Left lung (tissue), 10 donors: ENCODE measurements around the gene SLC43A3. TPM values are rescaled to one million over a fixed set of nuclear protein-coding genes. Genes with fewer than 3 reads are reported as not detected.

Experiments
- ATAC-seq: fragments of 200-7000 bp; cut with Tn5 transposase; one replicate; pipeline ENCODE4 v1.9.1; 2020; ENCODE audit warnings: moderate library complexity
- DNase-seq, 4 donors: peaks; one replicate each; pipeline ENCODE4 v3.0.0-alpha.2; 2013 to 2020
- H3K27ac ChIP-seq, 2 donors: fragments of 200-600 bp; sonication (generic) in 1 of 2; one replicate each; pipeline versions ENCODE4 v1.5.0 to v1.8.0; 2020 to 2021
- H3K27me3 ChIP-seq, 2 donors: fragments of 200-600 bp; sonication (generic) in 1 of 2; one replicate each; pipeline versions ENCODE4 v1.5.0 to v1.8.0; 2020 to 2021
- H3K36me3 ChIP-seq, 2 donors: fragments of 200-600 bp; sonication (generic) in 1 of 2; one replicate each; pipeline versions ENCODE4 v1.5.0 to v1.8.0; 2020 to 2021
- H3K4me1 ChIP-seq, 2 donors: fragments of 200-600 bp; one replicate each; pipeline ENCODE4 v1.8.0; 2021
- H3K4me3 ChIP-seq, 2 donors: fragments of 200-600 bp; sonication (generic) in 1 of 2; one replicate each; pipeline versions ENCODE4 v1.5.0 to v1.8.0; 2020 to 2021; ENCODE audit warnings: mild to moderate bottlenecking in 1 of 2
- H3K9me3 ChIP-seq, 2 donors: fragments of 200-600 bp; sonication (generic) in 1 of 2; one replicate each; pipeline versions ENCODE4 v1.5.0 to v1.8.0; 2020 to 2021
- intact Hi-C, 2 donors: fragments of 100-400 bp; cut with DNase I; formaldehyde crosslinking; loops; one replicate each; pipeline versions ENCODE4 v1.11.2 to v1.14.2; 2022
- polyA plus RNA-seq, 6 donors: library from polyadenylated mRNA; unstranded; fragments of 120-200 nt; gene quantifications; one replicate each; pipeline ENCODE4 v1.2.1, GENCODE V29; 2013; ENCODE audit not compliant: insufficient read length in 6 of 6
- total RNA-seq, 2 donors: library from RNA; stranded (reverse); fragmentation: NEBNext Ultra II Directional; extraction: Animal tissue kit (Norgen Biotek cat#: 25700); gene quantifications; one replicate each; pipeline ENCODE4 v1.2.1, GENCODE V29; 2021
- TF ChIP-seq, protein P1 (sequence below), 2 donors: fragments of 200-600 bp; sonication (generic) in 1 of 2; IDR thresholded peaks; one replicate each; pipeline versions ENCODE4 v1.5.0 to v1.8.0; 2021; ENCODE audit warnings: antibody characterized with exemption in 2 of 2
- donor health status: DM: no; HTN: yes; CAD: no.
- donor health status: DM: no; HTN: no; CAD: no.

The SLC43A3 gene
- total and polyA plus RNA-seq, 8 donors = 35.0 to 185 (median 40.8) TPM

DNA sequence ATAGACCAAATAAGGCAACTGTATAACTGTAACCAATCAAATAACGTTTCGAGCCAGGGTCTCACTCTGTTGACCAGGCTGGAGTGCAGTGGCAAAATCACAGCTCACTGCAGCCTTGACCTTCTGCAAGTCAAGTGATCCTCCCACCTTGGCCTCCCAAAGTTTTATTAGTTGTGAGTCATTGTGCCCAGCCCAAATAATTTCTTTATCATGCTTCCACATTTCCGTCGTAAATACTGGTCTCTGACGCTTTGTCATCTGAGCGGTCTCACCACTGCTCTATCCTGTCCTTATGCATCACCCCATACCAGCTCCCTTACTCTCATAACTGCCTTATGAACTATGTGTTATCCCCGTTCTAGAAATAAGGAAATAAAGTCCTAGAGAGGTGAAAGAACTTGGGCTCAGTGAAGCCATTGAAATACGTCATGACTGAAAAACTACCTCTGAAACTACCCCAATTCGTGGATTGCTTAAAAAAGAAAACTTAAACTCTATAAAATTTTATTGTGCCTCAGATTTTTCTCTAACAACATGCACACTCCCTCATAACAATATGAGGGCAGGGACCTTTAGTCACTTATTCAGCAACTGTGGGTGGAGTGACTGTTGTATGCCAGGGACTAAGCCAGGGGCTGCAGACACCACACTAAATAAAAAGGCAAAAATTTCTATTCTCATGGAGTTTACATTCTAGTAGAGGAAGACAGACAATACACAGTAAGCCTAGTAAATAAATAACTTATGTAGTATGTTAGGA lies 17.6 kb upstream of the SLC43A3 start:
- Histone ChIP-seq H3K36me3 (no peaks in the 10 kb centered on the region), H3K9me3 (no peaks in the 10 kb centered on the region), H3K4me3 (no peak overlapping the region), H3K27me3 (no peaks in the 10 kb centered on the region), H3K27ac (no peak overlapping the region), H3K4me1 (no peaks in the 10 kb centered on the region)
- DNase-seq = no peak
- TF ChIP-seq, protein P1, sequence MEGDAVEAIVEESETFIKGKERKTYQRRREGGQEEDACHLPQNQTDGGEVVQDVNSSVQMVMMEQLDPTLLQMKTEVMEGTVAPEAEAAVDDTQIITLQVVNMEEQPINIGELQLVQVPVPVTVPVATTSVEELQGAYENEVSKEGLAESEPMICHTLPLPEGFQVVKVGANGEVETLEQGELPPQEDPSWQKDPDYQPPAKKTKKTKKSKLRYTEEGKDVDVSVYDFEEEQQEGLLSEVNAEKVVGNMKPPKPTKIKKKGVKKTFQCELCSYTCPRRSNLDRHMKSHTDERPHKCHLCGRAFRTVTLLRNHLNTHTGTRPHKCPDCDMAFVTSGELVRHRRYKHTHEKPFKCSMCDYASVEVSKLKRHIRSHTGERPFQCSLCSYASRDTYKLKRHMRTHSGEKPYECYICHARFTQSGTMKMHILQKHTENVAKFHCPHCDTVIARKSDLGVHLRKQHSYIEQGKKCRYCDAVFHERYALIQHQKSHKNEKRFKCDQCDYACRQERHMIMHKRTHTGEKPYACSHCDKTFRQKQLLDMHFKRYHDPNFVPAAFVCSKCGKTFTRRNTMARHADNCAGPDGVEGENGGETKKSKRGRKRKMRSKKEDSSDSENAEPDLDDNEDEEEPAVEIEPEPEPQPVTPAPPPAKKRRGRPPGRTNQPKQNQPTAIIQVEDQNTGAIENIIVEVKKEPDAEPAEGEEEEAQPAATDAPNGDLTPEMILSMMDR (IDR thresholded peaks at IDR 0.05) = no peak
- intact Hi-C loops = no loop called here
- no peak for ATAC-seq

DNA sequence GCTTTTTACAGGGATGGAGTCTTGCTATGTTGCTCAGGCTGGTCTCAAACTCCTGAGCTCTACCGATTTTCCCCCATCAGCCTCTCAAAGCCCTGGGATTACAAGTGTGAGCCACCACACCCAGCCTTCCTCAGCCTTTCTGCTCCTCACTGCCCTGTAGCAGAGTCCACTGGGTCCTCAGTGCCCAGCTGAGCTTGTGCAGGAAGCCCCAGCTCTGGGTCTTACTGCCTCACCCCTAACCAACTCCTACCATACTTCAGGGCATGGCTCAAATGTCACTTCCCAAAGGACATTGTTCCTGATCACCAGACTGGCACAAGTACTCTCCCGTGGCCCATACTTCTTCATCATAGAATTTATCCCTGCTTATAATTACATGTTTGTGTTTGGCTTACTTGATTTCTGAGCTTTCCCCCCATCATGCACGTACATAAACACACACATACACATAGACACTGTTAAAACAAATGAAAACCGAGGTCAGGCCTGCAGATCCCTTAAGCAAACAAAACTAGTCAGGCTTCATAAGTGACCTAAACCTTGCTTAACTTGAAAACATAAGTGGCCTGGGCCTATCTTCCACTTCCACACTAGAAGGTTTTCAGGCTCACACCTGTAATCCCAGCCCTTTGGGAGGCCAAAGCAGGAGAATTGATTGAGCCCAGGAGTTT lies 14.0 kb upstream of the SLC43A3 start:
- intact Hi-C loops = no loop called here
- ATAC-seq (peak; percentile 87), DNase-seq (peak in 1 of 4 donors; percentile 21)
- no peaks in the 10 kb centered on the region for H3K36me3 ChIP-seq
- H3K4me1 ChIP-seq = no peaks in the 10 kb centered on the region
- no peaks in the 10 kb centered on the region for H3K9me3 ChIP-seq
- TF ChIP-seq, protein P1 (IDR thresholded peaks at IDR 0.05) = no peak
- H3K27me3 ChIP-seq = no peaks in the 10 kb centered on the region
- H3K4me3 ChIP-seq = no peak overlapping the region
- H3K27ac ChIP-seq = no peak overlapping the region

DNA sequence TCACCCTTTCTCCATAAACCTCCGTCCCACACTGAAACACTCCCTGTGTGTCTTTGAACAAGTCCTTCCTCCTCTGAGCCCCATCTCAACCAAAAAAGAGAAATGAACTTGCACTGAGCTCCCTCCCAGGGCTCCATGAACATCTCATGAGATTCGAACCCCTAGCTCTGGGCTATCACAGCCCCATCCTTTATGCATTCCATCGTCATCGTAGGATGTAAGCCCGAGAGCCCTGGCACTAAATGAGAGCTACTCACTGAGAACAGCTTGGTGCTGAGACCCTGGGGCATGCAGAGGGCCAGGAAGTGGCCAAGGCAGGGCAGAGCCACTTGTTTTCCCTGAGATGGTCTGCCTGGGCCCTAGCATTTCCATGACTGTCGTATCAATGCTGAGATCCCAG lies 12.9 kb upstream of the SLC43A3 start:
- H3K27me3 ChIP-seq = no peaks in the 10 kb centered on the region
- DNase-seq (no peak), ATAC-seq (no peak)
- no peak overlapping the region for H3K4me3 ChIP-seq
- no peaks in the 10 kb centered on the region for H3K36me3 ChIP-seq
- no peak overlapping the region for H3K27ac ChIP-seq
- TF ChIP-seq, protein P1 (IDR thresholded peaks at IDR 0.05) = no peak
- intact Hi-C loops = no loop called here
- no peaks in the 10 kb centered on the region for H3K9me3 ChIP-seq
- peaks cover 0 to 8% of the 10 kb centered on the region in 2 donors for H3K4me1 ChIP-seq

DNA sequence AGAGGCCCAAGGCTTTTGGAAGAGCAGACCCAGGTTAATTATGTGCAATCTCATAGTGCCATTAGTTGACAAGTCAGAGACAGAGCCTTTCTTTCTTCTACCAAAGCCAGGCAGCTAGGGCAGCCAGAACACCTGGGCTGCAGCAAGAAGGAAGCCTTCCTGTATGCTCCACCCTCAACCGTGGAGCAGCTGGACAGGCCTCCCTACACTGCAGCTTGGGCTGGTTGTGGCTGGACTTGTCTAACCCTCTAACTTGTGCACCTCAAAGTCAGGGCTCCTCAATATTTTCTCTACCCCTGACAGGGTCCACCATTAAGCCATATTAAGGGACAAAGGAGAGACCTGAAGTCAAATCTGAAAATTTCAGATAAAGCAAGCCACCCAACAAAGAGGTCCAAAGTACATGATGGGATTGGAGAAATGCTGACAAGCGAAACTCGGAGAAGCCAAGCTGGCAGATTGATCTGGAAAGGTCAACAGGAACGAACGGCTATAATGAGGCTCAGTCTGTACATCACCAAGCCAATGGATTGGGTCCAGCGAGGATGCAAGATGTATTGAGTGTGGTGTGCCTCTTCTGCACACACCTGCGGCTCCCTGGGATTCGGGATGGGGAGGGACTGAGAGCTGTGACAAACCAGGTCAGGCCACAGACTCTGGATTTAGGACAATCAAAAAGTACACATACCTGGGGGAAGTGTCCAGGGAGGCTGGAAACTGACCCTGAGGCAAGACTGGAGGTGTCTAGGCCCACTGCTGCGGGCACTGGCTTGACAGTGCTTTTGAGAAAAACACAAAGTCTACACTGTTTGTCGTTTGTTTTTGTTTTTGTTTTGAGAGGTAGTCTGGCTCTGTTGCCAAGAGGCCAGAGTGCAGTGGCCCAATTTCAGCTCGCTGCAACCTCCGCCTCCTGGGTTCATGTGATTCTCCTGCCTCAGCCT lies 11.7 kb upstream of the SLC43A3 start:
- H3K27me3 ChIP-seq = no peaks in the 10 kb centered on the region
- H3K9me3 ChIP-seq = no peaks in the 10 kb centered on the region
- H3K27ac ChIP-seq = no peak overlapping the region
- peaks cover 9 to 20% of the 10 kb centered on the region in 2 donors for H3K4me1 ChIP-seq
- ATAC-seq (no peak), DNase-seq (peak in 1 of 4 donors; percentile 28)
- TF ChIP-seq, protein P1 (IDR thresholded peaks at IDR 0.05) = no peak
- H3K4me3 ChIP-seq = no peak overlapping the region
- no peaks in the 10 kb centered on the region for H3K36me3 ChIP-seq
- intact Hi-C loops = no loop called here
